ENCODE data around the gene RPS15.

DNA sequence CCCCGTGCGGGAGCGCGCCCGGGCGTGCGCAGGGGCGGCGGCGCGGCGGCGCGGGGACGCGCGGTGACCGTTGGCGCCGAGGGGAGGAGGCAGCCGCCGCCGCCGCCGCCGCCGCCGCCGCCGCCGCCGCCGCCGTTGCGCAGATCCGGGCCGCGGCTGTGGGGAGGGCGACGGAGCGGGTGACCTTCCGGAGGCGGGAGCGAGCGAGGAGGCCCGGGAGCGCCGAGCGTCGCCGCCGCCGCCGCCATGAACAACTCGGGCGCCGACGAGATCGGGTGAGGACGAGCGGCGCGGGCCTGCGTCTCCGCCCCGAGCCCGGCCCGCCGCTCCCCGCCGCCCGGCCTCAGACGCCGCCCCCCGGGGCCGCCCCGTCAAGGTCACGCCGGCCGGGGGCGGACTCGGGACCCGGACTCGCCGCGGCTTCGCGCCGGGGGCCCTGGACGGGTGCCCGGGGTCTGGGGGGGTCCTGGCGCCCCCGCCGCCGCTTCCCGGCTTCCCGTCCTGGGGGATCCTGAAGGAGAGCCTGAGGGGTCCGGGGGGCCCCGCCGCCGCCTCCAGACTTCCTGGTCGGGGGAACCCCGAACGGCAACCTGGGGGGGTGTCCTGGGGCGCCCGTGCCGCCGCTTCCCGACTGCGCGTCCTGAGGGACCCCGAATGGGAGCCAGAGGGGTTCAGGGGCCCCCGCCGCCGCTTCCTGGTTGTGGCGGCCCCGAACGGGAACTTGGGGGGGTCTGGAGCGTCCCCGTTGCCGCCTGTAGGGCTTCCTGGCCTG lies 30.5 kb upstream of the RPS15 start, which contains the start of gene DAZAP1:
- TF ChIP-seq, protein P1, sequence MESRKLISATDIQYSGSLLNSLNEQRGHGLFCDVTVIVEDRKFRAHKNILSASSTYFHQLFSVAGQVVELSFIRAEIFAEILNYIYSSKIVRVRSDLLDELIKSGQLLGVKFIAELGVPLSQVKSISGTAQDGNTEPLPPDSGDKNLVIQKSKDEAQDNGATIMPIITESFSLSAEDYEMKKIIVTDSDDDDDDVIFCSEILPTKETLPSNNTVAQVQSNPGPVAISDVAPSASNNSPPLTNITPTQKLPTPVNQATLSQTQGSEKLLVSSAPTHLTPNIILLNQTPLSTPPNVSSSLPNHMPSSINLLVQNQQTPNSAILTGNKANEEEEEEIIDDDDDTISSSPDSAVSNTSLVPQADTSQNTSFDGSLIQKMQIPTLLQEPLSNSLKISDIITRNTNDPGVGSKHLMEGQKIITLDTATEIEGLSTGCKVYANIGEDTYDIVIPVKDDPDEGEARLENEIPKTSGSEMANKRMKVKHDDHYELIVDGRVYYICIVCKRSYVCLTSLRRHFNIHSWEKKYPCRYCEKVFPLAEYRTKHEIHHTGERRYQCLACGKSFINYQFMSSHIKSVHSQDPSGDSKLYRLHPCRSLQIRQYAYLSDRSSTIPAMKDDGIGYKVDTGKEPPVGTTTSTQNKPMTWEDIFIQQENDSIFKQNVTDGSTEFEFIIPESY (CRISPR knock-in tag; IDR thresholded peaks at IDR 0.05), result no peak
- TF ChIP-seq CREB1 (IDR thresholded peaks at IDR 0.05), result no peak
- no peak for TF ChIP-seq CREB1 (CRISPR knock-in tag; IDR thresholded peaks at IDR 0.05)
- TF ChIP-seq, protein P2, sequence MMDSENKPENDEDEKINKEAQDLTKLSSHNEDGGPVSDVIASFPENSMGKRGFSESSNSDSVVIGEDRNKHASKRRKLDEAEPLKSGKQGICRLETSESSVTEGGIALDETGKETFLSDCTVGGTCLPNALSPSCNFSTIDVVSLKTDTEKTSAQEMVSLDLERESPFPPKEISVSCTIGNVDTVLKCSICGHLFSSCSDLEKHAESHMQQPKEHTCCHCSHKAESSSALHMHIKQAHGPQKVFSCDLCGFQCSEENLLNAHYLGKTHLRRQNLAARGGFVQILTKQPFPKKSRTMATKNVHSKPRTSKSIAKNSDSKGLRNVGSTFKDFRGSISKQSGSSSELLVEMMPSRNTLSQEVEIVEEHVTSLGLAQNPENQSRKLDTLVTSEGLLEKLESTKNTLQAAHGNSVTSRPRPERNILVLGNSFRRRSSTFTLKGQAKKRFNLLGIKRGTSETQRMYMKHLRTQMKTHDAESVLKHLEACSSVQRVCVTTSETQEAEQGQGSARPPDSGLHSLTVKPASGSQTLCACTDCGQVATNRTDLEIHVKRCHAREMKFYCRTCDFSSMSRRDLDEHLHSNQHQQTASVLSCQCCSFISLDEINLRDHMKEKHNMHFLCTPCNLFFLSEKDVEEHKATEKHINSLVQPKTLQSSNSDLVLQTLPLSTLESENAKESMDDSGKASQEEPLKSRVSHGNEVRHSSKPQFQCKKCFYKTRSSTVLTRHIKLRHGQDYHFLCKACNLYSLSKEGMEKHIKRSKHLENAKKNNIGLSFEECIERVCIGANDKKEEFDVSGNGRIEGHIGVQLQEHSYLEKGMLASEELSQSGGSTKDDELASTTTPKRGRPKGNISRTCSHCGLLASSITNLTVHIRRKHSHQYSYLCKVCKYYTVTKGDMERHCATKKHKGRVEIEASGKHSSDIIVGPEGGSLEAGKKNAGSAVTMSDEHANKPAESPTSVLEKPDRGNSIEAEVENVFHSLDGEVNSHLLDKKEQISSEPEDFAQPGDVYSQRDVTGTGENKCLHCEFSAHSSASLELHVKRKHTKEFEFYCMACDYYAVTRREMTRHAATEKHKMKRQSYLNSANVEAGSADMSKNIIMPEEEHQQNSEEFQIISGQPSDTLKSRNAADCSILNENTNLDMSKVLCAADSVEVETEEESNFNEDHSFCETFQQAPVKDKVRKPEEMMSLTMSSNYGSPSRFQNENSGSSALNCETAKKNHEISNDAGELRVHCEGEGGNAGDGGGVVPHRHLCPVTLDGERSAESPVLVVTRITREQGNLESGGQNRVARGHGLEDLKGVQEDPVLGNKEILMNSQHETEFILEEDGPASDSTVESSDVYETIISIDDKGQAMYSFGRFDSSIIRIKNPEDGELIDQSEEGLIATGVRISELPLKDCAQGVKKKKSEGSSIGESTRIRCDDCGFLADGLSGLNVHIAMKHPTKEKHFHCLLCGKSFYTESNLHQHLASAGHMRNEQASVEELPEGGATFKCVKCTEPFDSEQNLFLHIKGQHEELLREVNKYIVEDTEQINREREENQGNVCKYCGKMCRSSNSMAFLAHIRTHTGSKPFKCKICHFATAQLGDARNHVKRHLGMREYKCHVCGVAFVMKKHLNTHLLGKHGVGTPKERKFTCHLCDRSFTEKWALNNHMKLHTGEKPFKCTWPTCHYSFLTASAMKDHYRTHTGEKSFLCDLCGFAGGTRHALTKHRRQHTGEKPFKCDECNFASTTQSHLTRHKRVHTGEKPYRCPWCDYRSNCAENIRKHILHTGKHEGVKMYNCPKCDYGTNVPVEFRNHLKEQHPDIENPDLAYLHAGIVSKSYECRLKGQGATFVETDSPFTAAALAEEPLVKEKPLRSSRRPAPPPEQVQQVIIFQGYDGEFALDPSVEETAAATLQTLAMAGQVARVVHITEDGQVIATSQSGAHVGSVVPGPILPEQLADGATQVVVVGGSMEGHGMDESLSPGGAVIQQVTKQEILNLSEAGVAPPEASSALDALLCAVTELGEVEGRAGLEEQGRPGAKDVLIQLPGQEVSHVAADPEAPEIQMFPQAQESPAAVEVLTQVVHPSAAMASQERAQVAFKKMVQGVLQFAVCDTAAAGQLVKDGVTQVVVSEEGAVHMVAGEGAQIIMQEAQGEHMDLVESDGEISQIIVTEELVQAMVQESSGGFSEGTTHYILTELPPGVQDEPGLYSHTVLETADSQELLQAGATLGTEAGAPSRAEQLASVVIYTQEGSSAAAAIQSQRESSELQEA (CRISPR knock-in tag; IDR thresholded peaks at IDR 0.05; ENCODE audit: not compliant biosample characterization), result no peak
- no peak for TF ChIP-seq ARHGAP35 (CRISPR knock-in tag; IDR thresholded peaks at IDR 0.05; ENCODE audit: borderline replicate concordance)
- no peak for TF ChIP-seq RBAK (CRISPR knock-in tag; IDR thresholded peaks at IDR 0.05)
- no peak for TF ChIP-seq KMT2A (CRISPR knock-in tag; IDR thresholded peaks at IDR 0.05)
- TF ChIP-seq, protein P3, sequence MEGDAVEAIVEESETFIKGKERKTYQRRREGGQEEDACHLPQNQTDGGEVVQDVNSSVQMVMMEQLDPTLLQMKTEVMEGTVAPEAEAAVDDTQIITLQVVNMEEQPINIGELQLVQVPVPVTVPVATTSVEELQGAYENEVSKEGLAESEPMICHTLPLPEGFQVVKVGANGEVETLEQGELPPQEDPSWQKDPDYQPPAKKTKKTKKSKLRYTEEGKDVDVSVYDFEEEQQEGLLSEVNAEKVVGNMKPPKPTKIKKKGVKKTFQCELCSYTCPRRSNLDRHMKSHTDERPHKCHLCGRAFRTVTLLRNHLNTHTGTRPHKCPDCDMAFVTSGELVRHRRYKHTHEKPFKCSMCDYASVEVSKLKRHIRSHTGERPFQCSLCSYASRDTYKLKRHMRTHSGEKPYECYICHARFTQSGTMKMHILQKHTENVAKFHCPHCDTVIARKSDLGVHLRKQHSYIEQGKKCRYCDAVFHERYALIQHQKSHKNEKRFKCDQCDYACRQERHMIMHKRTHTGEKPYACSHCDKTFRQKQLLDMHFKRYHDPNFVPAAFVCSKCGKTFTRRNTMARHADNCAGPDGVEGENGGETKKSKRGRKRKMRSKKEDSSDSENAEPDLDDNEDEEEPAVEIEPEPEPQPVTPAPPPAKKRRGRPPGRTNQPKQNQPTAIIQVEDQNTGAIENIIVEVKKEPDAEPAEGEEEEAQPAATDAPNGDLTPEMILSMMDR (CRISPR knock-in tag; IDR thresholded peaks at IDR 0.05), result no peak
- no peak for TF ChIP-seq KLF12 (CRISPR knock-in tag; IDR thresholded peaks at IDR 0.05; ENCODE audit: borderline replicate concordance)
